Amygdala (tissue), 56 donors: Measurements from ENCODE around the gene KDM4C.
A peak's percentile ranks its signal among the peaks of the same experiment; 100 is the strongest.

ENCODE experiments used
- DNase-seq, 56 donors: peaks; one replicate each; lab custom pipeline; 2025; lab: John Stamatoyannopoulos, UW

KDM4C gene

GRCh38 chr9:6897898-6898302 is 140.1 kb downstream of the KDM4C start:
- no peak for DNase-seq

GRCh38 chr9:6899274-6899673 is 141.5 kb downstream of the KDM4C start:
- no peak for DNase-seq

- DNase-seq: no peak
Observed at GRCh38 chr9:6900440-6900883, 142.7 kb downstream of the KDM4C start.

GRCh38 chr9:6901180-6901579 is 143.4 kb downstream of the KDM4C start:
- no peak for DNase-seq

- DNase-seq: no peak
Observed at GRCh38 chr9:6902423-6902822, 144.7 kb downstream of the KDM4C start.

- no peak for DNase-seq
Observed at GRCh38 chr9:6904371-6904770, 146.6 kb downstream of the KDM4C start.

GRCh38 chr9:6905850-6906375 is 148.1 kb downstream of the KDM4C start:
- no peak for DNase-seq

GRCh38 chr9:6907772-6908381 is 150.1 kb downstream of the KDM4C start:
- DNase-seq: peak in 3 of 56 donors; percentile 14 to 49 (median 16)

GRCh38 chr9:6909181-6909580 is 151.4 kb downstream of the KDM4C start:
- no peak for DNase-seq

GRCh38 chr9:6910032-6910431 is 152.3 kb downstream of the KDM4C start:
- DNase-seq: no peak

- DNase-seq: no peak
Observed at GRCh38 chr9:6910497-6910896, 152.7 kb downstream of the KDM4C start.

GRCh38 chr9:6911901-6912638 is 154.3 kb downstream of the KDM4C start:
- peak in 5 of 56 donors; percentile 4 to 28 (median 25) for DNase-seq

GRCh38 chr9:6915635-6916034 is 157.9 kb downstream of the KDM4C start:
- no peak for DNase-seq

- DNase-seq: no peak
Observed at GRCh38 chr9:6917162-6917561, 159.4 kb downstream of the KDM4C start.

GRCh38 chr9:6920041-6920440 is 162.3 kb downstream of the KDM4C start:
- no peak for DNase-seq

GRCh38 chr9:6921315-6921714 is 163.5 kb downstream of the KDM4C start:
- DNase-seq: no peak

GRCh38 chr9:6922124-6922676 is 164.4 kb downstream of the KDM4C start:
- DNase-seq: no peak

GRCh38 chr9:6922680-6923079 is 164.9 kb downstream of the KDM4C start:
- DNase-seq: no peak

GRCh38 chr9:6923086-6923485 is 165.3 kb downstream of the KDM4C start:
- DNase-seq: no peak

GRCh38 chr9:6924149-6924548 is 166.4 kb downstream of the KDM4C start:
- DNase-seq: no peak

GRCh38 chr9:6924988-6925563 is 167.3 kb downstream of the KDM4C start:
- DNase-seq: peak in 6 of 56 donors; percentile 17 to 59 (median 26)
